ENCODE data around the gene CORO7.

Gene CORO7

DNA sequence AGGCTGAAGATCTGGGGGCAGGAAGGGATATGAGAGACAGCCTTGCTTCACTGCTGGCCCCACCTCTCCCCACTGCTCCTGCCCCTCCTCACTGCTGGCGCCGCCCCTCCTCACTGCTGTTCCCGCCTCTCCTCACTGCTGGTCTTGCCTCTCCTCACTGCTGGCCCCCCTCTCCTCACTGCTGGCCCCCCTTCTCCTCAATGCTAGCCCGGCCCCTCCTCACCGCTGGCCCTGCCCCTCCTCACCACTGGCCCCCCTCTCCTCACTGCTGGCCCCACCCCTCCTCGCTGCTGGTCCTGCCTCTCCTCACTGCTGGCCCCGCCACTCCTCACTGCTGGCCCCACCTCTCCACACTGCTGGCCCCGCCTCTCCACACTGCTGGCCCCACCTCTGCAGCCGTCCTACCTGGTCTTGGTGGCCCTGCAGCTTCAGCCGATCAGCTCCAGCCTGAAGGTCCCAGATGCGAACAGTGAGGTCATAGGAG is 55.8 kb downstream of the CORO7 start:
- no peak for TF ChIP-seq EZH2 (IDR thresholded peaks at IDR 0.05; ENCODE audit: borderline replicate concordance, low read depth, low read length, severe bottlenecking)
- TF ChIP-seq CTCF (IDR thresholded peaks at IDR 0.05; ENCODE audit: borderline replicate concordance, extremely low read depth, low read length, poor library complexity, severe bottlenecking), result no peak
- H2AFZ ChIP-seq (ENCODE audit: low read depth, low read length), result no peak overlapping the region
- no peak overlapping the region for H3K27ac ChIP-seq (ENCODE audit: low read length)
- peaks cover 81% of the 10 kb centered on the region for H3K36me3 ChIP-seq (ENCODE audit: insufficient read depth, low read length)
- peaks cover 20% of the 10 kb centered on the region for H4K20me1 ChIP-seq (ENCODE audit: insufficient read depth, low read length)
- peak; percentile 39 for DNase-seq
- H3K9ac ChIP-seq (ENCODE audit: low read depth, low read length), result no peak overlapping the region
- peak; percentile 62 for ATAC-seq (ENCODE audit: insufficient read depth, low read depth)
- H3K79me2 ChIP-seq (ENCODE audit: insufficient read depth, low read length), result no peaks in the 10 kb centered on the region
- H3K4me3 ChIP-seq (ENCODE audit: low read depth in 1 of 2, low read length in 2 of 2), result no peak overlapping the region
- H3K4me2 ChIP-seq (ENCODE audit: insufficient read depth, low read length), result no peak overlapping the region
- H3K4me1 ChIP-seq (ENCODE audit: insufficient read depth, low read length), result no peaks in the 10 kb centered on the region
- H3K9me3 ChIP-seq (ENCODE audit: insufficient read depth, low read length, severe bottlenecking), result no peaks in the 10 kb centered on the region
- no peaks in the 10 kb centered on the region for H3K27me3 ChIP-seq (ENCODE audit: insufficient read depth, low read length, poor library complexity)

- Histone ChIP-seq H3K4me2 (ENCODE audit: insufficient read depth, low read length) (no peak overlapping the region), H3K27ac (ENCODE audit: low read length) (no peak overlapping the region), H3K27me3 (ENCODE audit: insufficient read depth, low read length, poor library complexity) (no peaks in the 10 kb centered on the region), H3K4me1 (ENCODE audit: insufficient read depth, low read length) (no peaks in the 10 kb centered on the region), H4K20me1 (ENCODE audit: insufficient read depth, low read length) (peaks cover 20% of the 10 kb centered on the region), H3K9ac (ENCODE audit: low read depth, low read length) (no peak overlapping the region), H3K9me3 (ENCODE audit: insufficient read depth, low read length, severe bottlenecking) (no peaks in the 10 kb centered on the region), H3K79me2 (ENCODE audit: insufficient read depth, low read length) (no peaks in the 10 kb centered on the region), H2AFZ (ENCODE audit: low read depth, low read length) (no peak overlapping the region), H3K36me3 (ENCODE audit: insufficient read depth, low read length) (peaks cover 77% of the 10 kb centered on the region), H3K4me3 (ENCODE audit: low read depth in 1 of 2, low read length in 2 of 2) (no peak overlapping the region)
- ATAC-seq (ENCODE audit: insufficient read depth, low read depth) (no peak), DNase-seq (no peak)
- no peak for TF ChIP-seq EZH2 (IDR thresholded peaks at IDR 0.05; ENCODE audit: borderline replicate concordance, low read depth, low read length, severe bottlenecking)
- no peak for TF ChIP-seq CTCF (IDR thresholded peaks at IDR 0.05; ENCODE audit: borderline replicate concordance, extremely low read depth, low read length, poor library complexity, severe bottlenecking)
Measured at GRCh38 chr16:4359914-4360313, 56.5 kb downstream of the CORO7 start.

DNA sequence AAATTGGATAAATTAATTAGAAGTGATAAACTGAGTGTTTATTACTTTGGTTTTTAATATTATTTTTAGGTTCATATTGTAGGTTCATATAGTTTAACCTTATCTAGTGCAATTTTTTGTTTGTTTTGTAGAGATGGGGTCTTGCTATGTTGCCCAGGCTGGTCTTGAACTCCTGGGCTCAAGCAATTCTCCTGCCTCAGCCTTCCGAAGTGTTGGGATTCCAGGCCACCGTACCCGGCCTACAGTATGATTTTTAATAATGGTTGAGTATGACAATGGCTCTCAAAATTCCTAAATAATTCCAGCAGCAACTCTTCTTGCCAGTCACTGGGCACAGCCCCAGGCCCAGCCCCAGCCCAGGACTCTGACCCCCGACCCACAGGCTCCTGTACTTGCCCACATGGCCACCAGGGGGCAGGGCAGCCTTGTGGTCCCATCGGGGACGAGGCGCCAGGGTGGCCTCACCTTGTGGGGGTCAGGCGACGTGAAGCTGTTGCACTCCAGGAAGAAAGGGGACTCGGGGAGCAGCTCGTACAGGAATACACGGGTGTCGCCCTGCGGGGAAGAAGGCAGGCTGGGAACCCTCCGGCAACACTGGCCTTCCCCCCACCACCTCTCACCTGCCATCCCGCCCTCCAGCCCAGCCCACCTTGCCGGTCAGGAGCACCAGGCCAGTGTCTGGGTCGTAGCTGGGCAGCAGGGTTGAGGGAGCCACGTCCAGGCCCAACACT is 57.4 kb downstream of the CORO7 start:
- no peak overlapping the region for H3K4me2 ChIP-seq (ENCODE audit: insufficient read depth, low read length)
- H4K20me1 ChIP-seq (ENCODE audit: insufficient read depth, low read length), result peaks cover 20% of the 10 kb centered on the region; the same call in 1 of the 2 replicates
- peak; percentile 78 for ATAC-seq (ENCODE audit: insufficient read depth, low read depth)
- H3K9ac ChIP-seq (ENCODE audit: low read depth, low read length), result no peak overlapping the region
- H3K4me3 ChIP-seq (ENCODE audit: low read depth in 1 of 2, low read length in 2 of 2), result no peak overlapping the region
- DNase-seq, result peak; percentile 57
- H3K9me3 ChIP-seq (ENCODE audit: insufficient read depth, low read length, severe bottlenecking), result no peaks in the 10 kb centered on the region
- no peaks in the 10 kb centered on the region for H3K4me1 ChIP-seq (ENCODE audit: insufficient read depth, low read length)
- H3K27ac ChIP-seq (ENCODE audit: low read length), result no peak overlapping the region
- TF ChIP-seq EZH2 (IDR thresholded peaks at IDR 0.05; ENCODE audit: borderline replicate concordance, low read depth, low read length, severe bottlenecking) (no peak), CTCF (IDR thresholded peaks at IDR 0.05; ENCODE audit: borderline replicate concordance, extremely low read depth, low read length, poor library complexity, severe bottlenecking) (peak; percentile 90)
- no peaks in the 10 kb centered on the region for H3K27me3 ChIP-seq (ENCODE audit: insufficient read depth, low read length, poor library complexity)
- H3K36me3 ChIP-seq (ENCODE audit: insufficient read depth, low read length), result peaks cover 74% of the 10 kb centered on the region
- H3K79me2 ChIP-seq (ENCODE audit: insufficient read depth, low read length), result no peaks in the 10 kb centered on the region
- no peak overlapping the region for H2AFZ ChIP-seq (ENCODE audit: low read depth, low read length)
